Gastrocnemius medialis (tissue), 4 donors: Measurements from ENCODE around the gene C10orf90.

Source experiments
- POLR2A ChIP-seq, 2 donors: fragments of 450-650 bp; IDR thresholded peaks; one replicate each; pipeline ENCODE4 v1.6.1; 2017; ENCODE audit warnings: antibody characterized with exemption in 2 of 2, mild to moderate bottlenecking in 2 of 2, moderate library complexity in 2 of 2
- TF ChIP-seq, protein P1 (sequence below), 5 experiments: fragments of 450-650 bp in 3 of 5; fragments of 200-600 bp in 2 of 5; sonication (generic) in 2 of 5; IDR thresholded peaks in 4 of 5; conservative IDR thresholded peaks in 1 of 5; 1 replicate in 4 of 5; 2 replicates in 1 of 5; pipeline ENCODE4 v1.5.1; 2016 to 2019; ENCODE audit warnings: antibody characterized with exemption in 5 of 5, mild to moderate bottlenecking in 3 of 5, moderate library complexity in 3 of 5

DNA sequence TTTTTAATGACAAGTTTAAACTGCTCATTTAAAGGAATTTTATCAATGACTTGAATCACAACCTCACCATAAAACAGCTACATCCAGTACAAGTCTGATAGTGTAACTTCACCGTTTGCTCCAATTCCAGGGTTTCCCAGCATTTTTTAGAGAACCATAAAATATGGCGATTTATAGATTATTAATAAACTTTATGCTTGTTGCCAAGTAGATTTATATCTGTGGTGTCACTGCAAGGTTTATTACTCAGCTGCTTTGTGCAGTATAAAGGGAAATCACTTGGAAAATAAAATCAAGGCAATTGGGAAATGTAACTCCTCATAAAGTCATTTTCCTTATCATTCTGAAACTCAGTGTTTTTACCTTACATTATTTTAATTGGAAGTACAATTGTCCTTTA is 218.2 kb downstream of the C10orf90 start:
- TF ChIP-seq, protein P1, sequence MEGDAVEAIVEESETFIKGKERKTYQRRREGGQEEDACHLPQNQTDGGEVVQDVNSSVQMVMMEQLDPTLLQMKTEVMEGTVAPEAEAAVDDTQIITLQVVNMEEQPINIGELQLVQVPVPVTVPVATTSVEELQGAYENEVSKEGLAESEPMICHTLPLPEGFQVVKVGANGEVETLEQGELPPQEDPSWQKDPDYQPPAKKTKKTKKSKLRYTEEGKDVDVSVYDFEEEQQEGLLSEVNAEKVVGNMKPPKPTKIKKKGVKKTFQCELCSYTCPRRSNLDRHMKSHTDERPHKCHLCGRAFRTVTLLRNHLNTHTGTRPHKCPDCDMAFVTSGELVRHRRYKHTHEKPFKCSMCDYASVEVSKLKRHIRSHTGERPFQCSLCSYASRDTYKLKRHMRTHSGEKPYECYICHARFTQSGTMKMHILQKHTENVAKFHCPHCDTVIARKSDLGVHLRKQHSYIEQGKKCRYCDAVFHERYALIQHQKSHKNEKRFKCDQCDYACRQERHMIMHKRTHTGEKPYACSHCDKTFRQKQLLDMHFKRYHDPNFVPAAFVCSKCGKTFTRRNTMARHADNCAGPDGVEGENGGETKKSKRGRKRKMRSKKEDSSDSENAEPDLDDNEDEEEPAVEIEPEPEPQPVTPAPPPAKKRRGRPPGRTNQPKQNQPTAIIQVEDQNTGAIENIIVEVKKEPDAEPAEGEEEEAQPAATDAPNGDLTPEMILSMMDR (IDR thresholded peaks at IDR 0.05 in 4 of 5, conservative IDR thresholded peaks at IDR 0.05 in 1 of 5) = no peak
- TF ChIP-seq POLR2A (IDR thresholded peaks at IDR 0.05) = no peak
